GM21367 (cell line): ENCODE measurements around the gene CARD10.

ENCODE experiments used
- ATAC-seq: cut with Tn5 transposase; IDR thresholded peaks from one replicate; pipeline ENCODE4 v1.9.1; 2021; ENCODE audit not compliant: unreplicated experiment

Gene CARD10

DNA sequence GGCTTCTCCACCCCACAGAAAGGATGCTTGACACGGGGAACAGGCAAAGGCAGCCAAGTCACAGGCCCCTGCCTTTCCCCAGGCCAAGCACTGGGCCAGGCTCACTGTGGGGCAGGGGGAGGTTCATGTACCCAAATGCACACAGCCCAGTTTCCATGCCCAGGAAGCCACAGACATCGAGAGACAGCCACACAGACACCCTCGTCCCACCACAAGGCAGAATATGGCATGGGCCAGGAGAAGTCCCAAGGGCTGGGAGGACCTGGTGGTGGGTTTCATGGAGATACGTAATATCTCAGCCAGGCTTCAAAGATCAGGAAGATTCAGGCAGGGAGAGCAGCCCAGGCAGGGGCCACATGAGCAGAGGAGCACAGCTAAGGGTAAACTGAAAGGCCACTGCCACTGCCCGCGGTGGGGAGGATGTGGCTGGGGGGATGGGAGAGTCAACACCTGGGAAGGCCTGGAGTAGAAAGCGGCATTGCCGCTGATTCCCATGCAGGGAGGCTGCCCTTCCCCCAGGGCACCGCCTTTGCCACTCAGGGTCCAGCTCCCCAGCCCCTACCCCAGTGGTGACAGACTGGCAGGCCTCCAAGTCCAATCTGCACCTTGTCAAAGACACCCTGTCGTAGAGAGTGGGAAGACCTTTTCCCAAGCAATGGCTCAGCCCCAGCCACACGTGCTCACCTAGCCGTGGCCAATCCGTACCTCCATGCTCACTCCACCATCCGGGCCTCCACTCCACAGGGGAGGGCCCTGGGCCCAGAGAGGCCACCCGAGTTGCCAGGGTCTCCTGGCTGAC lies 30.7 kb downstream of the CARD10 start:
- ATAC-seq: no peak

- ATAC-seq: no peak
Measured at GRCh38 chr22:37487571-37487970, 31.6 kb downstream of the CARD10 start.

- ATAC-seq: no peak
Measured at GRCh38 chr22:37487129-37487528, 32.1 kb downstream of the CARD10 start.

DNA sequence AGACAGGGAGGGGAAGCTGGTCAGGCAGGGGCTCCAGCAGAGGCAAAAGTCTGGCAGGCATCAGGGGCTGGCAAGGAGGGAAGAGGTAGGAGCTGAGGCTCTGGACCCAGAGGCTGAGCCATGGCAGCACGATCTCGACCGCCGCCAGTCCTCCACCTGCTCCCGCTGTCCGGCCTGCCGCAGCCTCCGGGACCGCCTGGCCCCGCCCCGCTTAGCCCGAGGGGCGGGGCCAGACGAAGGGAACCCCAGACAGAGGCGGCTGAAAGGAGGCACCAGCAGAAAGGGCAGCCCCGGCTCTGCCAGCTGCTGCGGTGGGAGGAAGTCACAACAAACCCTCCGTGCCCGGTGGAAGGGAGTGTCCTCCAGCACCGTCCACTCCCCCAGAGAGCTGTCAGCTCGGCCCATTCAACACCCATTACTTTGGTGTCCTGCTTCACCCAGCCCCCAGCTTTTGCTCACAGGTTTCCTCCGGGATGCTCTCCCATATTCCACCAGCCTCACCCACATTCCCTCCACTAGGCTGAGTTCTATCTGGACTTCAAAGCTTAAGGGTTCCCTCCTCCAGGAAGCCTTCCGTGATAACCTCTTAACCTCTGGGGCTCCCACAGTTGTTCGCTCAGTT lies 32.9 kb downstream of the CARD10 start, which contains the start of gene MFNG:
Gene MFNG, minus strand, starts transcription at position 161 of the 622 bp plus-strand sequence. CDS start 207 bp downstream, outside the sequence.
- no peak for ATAC-seq

DNA sequence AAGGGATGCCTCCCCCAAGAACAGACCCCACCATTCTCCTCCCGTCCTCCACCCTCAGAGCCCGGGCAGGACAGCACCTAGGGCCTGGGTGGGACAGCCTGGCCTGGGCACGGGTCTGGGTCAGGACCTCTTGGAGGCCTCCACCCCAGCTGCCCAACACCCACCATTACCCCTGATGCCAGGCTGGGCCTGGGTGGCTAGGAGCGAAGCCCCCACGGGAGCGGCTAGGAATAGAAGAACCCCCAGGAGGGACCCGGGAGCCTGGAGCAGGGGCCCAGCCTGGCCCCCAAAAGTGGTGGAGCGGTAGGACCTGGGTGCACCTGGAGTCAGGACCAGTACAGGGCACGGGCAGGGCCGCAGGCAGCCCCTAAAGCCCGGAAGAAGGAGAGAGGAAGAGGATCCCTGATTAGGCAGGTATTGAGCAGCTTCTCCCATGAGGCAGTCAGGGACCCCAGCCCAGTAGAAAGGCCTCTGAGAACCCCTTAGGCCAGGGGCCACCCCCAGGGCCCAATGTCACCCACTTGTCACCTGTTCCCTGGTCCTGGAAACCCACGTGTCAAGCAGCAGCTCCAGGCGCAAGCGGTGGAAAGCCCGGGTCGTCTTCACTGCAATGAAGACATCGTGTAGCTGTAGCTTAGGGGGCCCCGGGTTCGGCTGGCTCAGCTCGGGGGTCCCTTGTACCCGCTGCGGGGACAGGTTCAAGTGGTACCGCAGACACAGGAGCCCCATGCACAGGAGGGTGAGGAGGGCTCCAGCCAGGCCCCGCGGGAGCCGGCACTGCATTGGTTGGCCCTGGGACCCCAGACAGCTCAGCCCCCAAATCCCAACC lies 33.6 kb downstream of the CARD10 start:
- ATAC-seq: no peak

DNA sequence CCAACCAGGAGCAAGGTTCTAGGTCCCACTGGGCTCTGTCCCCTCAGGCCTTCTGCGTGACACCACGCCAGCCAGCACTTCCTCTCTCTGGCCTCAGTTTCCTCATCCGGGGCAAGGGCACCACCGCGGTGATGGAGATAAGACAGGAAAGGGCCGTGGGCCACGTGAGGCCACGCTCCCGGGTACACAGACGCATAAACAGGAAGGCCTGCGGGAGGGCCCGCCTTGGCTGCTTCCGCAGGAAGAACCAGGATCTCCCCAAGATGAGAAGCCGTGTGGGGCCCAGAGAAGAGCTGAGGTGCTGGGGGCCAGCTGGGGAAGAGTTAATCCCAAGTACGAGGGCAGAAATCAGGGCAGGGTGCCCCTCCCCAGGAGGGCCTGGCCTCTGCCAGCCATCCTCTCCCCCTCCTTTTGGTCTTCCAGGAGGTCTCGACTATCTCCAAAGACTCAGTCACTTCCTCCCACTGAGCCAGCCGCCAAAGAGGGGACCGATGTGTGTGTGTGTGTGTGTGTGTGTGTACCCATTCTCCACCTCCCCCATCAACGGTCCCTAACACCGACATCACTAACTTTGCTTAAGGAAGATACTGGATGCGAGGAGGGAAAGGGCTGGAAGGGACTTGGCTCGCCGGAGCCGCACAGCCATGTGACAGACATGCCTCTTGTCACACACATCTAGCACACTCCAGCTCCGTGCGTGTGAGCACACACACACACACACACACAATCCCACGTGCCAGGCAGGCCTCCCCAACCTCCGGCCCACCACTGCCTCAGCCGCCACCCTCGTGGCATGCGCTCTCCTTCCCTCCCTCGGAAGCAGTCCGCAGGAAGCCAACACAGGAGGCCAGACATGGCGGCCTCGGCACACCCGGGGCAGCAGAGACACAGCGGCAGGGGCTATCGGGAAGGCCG lies 34.5 kb downstream of the CARD10 start:
- no peak for ATAC-seq

GRCh38 chr22:37483050-37483449 lies 36.2 kb downstream of the CARD10 start:
- no peak for ATAC-seq

GRCh38 chr22:37482244-37482643 lies 37.0 kb downstream of the CARD10 start:
- no peak for ATAC-seq

DNA sequence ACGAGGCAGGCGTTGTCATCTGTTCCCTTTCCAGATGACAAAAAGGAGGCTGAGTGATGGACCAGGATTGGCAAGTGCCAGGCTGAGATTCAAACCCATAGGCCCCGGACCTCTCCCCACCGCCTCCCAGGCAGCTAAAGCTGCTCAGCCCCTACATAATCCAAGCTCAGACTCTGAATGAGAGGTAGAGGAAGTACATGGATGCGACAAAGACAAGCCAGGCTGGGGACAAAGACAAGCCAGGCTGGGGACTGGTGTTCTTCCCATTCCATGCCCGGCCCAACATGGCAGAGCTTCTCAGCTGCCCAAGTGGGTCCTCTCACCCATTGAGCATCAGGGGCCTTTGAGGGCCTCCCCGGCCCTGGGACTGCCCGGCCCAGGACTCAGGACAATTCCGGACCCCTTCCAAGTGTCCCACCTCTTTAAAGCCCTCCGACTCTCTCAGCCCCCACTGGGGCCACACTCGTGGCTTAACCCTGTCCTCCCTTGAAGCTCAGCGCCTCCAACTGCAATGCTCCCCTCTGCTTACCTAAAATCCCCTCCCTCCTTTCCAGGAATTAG lies 37.8 kb downstream of the CARD10 start:
- no peak for ATAC-seq

GRCh38 chr22:37480387-37481346 lies 38.5 kb downstream of the CARD10 start:
- ATAC-seq: no peak

DNA sequence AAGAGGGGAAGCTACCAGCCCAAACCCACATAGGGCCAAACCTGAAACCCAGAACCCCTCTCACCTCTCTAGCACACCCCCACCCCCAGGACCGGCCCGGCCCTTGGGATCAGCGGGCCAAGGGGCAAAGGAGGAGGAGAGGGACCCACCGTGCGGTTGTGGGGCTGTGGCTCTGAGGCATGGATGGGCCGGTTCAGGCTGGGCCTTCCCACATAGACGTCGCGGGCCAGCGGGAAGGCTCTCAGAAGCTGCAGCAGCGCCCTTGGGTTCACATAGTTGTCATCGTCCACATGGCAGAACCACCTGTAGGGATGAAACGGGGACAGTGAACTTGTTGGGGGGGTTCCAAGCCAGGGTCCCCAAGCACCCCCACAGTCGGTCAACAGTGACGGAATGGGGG lies 40.0 kb downstream of the CARD10 start:
- no peak for ATAC-seq

DNA sequence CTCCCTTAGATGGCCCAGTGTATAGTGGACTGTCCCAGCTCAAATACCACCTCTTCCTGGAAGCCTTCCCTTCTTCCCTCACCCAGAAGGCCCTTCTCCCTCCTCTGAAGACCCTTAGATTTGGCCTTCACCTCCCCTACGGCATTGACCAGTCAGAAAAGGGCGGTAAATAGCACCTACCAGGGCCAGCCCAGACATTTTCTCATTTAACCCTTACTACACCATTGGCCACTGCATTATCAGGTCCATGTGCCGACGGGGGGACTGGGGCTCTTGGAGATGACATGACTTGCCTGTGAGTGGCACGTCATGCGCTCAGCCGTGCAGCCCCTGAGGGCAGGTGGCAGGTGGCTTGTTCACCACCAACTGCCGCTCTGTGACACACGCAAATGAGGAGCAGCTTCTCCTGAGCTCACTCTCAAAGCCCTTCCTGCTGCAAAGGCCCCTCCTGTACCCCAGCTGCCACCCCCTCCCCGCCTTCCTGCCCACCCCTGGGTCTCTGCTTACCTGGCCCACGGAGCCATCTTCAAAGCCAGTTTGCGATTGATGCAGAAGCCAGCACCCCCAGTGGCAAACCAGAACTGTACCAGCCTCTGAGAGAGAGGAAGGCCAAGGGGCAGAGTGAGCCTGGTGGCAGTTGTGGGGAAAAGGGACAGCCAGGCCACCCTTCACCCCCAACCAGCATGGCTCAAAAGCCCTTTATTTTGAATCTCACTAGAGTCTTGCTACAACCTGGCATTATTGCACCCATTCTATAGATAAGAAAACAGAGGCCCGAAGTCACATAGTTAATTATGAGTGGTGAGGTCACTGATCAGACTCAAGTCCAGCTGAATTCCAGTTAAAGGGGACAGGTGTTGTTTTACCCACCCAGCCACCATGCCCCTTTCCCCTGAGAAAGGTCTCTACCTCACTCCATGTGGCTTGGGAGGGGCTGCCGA lies 42.6 kb downstream of the CARD10 start:
- ATAC-seq: no peak

- no peak for ATAC-seq
Measured at GRCh38 chr22:37474447-37475090, 44.6 kb downstream of the CARD10 start.

- no peak for ATAC-seq
Measured at GRCh38 chr22:37473437-37473946, 45.7 kb downstream of the CARD10 start.

DNA sequence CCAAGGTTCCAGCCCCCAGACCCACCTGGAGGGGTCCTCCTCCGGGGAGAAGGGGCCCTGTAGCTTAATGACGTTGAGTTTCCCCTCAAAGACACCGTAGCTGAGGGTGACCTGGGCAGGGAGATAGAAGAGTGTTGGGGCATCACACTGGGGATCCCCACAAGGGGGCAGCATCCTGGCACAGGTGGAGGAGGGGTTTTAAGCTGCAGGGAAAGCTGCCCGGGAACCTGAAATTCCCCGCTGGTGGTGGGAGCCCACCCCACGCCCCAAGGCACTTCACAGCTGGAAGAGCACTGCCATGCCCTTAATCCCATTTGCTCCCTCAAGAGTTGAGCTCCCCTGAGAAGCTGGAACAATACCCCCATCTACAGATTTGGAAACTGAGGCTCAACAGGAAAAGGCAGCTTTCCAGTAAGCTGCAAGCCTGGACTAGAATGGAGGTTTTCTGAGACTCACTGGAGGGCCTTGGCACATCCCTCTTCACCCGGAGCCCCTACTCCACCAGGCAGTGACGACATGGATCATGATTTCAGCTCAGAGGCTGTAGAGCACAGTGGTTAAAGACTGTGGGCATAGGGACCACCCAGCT lies 46.7 kb downstream of the CARD10 start:
- ATAC-seq: no peak

DNA sequence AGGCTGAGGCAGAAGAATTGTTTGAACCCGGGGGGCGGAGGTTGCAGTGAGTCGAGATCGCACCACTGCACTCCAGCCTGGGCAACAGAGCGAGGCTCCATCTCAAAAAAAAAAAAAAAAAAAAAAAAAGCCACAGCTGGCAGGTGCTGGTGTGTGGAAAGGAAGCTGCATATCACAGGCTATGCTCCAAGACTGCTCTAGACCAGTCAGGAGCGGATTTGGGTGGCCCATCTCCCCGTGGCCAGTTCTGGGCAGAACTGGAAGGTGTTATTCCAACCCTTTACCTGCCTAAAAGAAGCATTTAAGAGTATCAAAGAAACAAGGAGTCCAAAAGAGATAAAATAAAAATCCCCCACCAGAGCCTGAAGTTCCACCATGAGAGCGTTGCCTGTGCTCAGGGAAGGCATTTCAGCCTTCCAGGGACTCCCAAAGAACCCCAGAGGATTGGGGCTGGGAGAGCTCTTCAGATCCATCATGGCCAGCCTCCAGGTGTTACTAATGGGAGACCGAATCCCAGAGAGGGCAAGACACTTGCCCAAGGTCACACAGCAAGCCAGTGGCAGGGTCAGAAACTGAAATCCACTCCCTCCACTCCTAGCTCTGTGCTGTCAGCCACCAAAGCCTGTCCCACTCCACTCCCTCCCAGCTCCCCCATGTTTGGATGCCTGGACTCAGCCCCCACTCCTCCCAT lies 47.3 kb downstream of the CARD10 start:
- no peak for ATAC-seq
